Stimulated activated CD4-positive, alpha-beta T cell treated with anti-CD3 and anti-CD28 coated beads, Interleukin-2, amount 100 ng/mL, for 48 hours (primary cell): ENCODE results near the gene TMPRSS6.

Experiments used
- DNase-seq, 2 donors: peaks; one replicate each; pipeline ENCODE4 v3.0.0-alpha.2; 2020

Gene TMPRSS6

DNA sequence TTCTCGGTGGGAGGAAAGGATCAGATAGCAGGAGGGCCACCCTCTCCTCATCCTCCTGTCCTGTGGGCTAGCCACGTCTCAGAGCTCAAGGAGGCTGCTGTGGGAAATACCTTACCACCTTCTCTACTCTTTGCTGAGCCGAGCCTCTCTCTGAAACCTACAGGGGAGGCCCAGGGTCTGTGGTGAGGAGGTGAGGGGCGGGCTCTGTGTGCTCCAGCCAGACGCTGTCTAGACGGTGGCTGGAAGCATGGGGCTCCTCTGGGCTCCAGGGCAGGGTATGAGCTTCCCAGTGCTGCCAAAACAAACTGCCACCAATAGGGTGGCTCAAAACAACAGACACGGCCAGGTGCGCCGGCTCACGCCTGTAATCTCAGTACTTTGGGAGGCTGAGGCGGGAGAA, 5.5 kb upstream of the TMPRSS6 start:
- no peak for DNase-seq

DNA sequence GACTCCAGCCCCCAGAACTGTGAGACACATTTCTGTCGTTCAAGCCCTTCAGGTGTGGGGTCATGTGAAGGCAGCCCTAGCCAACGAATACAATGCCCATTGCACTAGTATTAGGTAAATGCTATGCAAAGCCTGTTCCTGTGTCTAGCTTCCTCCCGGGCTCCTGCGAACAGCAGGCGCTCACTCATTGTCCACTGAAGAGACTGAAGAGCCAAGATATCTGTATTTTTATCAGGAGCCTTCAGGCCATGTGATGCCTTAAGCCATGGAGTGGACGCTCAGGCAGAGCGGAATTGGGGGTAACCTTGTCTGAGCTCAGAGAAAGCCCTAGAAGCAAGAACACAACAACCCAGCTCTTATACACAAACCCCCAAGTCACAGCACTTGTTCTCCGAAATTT, 4.2 kb upstream of the TMPRSS6 start:
- no peak for DNase-seq

DNA sequence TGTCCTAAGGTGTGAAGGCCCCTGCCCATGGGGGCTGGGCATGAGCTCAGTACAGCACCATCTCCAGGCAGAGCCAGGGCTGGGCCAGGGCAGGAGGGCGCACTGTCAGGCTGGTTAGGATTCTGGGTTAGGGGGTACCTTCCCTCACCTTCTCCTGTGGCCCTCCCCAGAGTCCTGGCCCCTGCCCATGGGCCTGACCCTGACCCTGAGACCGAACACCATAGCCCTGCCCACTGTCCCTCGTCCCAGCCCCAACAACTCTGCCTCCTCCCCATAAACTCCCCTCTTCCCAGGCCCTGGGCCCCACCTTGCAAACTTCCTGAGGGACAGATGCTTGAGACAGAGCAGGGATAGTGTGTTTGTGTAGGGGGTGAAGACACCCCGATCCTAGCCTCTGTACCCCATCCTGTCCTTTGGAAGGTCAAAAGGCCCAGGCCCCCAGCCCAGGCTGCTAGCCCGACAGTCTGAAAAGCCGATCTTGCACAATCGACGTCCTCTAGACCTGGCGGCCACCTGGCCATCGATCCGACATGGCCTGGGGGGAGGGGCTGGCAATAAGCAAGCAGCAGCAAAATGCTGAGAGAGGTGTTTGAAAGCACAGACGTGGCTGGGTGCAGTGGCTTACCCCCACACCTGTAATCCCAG, 2.7 kb upstream of the TMPRSS6 start:
- DNase-seq, result no peak

DNA sequence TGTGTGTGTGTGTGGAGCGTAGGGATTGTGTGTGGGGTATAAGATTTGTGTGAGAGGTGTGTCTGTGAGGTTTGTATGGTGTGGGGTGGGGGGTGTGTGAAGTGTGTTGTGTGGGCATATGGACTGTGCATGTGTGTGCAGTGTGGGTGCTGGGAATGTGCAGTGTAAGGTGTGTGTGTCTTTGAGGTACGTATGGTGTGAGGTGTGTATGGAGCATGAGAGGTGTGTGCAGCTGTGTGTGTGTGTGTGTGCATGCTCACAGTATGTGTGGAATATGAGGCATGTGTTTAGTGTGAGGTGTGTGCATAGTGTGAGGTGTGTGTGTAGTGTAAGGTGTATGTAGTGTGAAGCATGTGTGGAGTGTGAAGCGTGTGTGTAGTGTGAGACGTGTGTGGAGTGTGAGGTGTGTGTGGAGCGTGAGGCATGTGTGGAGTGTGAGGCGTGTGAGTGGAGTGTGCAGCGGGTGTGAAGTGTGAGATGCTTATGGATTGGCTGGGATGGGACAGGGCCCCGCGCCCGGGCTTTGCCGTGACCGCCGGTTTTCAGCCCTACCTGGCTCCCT, 1.7 kb upstream of the TMPRSS6 start:
- DNase-seq, result no peak

DNA sequence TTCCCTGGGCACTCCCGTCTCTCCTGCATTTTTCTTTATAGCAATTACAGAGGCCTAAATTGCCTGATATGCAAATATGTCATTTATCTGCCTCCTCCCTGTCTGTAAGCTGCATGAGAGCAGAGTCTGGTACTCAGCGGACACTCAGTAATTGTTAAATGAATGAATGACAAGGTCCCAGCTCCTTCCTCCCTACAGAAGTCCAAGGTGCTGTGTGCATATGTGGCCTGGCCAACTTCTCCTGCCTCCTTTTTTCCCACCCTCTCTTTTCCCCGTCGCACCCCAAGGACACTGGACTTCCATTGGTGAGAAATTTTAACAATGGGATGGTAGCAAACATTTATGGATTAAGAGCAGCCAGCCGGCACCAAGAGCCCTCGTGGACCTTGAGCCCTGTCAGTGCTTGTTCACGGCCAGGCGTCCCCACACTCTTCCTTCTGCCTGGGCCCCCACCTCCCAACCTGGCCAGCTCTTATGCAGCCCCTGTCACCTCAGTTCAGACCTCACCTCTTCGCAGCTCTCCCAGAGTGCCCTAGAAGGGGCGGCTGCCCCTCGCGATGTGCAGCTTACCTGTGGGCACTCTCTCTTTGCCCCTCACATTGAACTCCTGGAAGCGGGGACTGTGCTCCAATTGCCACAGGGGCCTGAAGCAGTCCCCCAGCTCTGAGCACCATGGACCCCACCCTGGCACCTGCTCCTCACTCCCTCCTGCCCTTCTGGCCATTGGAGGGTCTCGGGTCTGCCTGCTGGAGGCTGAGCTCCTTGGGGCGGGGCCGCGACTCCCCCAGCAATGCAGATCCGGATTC, 1.5 kb downstream of the TMPRSS6 start:
- no peak for DNase-seq

DNA sequence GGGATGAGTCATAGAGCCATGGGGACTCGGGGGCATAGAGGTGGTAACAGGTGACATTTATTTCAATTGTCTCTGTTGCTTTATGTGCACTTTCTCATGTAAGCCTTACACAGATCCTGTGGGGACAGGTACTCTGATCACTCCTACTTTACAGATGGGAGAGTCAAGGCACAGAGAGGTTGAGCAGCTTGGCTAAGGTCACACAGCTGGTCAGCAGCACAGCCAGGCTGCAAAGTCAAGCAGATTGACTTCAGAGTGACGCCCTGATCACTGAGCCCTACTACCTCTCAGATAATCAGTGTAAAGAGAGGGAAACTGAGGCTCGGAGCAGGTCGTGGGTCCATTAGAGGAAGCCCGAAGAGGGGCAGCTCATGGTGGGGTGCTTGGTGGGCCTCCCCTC, 3.5 kb downstream of the TMPRSS6 start:
- no peak for DNase-seq

DNA sequence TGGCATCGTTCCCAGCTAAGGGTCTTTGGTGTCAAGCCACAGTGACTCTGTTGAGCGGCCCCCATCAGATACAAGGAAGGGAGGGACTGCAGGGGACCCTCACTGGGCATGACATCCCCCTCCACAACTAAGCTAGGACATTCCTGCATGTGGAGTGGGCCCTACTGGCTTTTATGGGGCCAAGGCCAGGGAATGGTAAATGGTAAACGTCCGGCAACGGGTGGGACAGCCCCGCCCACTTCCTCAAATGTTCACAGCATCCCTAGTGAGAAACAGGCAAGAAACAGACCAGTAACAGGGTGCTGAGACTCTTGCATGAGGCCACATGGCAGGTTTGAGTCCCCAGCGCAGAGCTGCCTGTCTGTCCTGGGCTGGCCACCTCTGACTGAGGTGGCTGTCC, 4.4 kb downstream of the TMPRSS6 start:
- DNase-seq, result no peak

DNA sequence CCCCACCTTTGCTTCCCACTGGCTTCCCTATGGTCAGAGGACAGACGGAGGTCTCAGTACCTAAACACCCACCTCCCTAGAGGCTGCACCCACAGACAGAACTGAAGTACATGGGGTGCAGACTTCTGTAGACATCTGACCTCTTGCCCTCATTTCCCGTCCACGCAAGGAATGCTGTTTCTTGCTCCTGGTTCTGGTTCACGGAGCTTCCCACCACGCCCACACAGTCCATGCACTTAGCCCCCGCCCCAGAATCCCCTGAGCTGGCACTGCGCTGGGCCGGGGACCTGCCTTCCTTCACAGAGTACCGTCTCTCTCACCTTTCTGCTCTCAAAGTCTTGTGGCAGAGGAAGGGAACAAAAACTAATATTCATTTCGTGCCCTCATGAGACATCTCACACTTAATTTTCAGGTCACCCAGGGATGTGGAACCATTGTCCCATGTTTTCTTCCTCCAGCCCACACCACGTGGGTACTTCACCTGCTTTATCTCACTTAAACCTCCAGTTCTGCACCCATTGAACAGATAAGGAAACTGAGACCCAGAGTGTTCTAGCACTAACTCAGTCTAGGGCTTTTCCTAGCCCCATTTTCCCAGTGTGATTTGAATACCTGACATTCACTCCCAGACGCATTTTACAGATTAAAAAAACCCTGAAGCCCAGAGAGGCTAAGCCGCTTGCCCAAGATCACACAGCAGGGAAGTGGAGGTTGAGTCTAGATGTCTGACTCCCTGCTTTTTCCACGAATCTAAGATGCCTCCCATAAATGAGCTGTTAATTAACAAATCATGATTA, 5.7 kb downstream of the TMPRSS6 start:
- no peak for DNase-seq

DNA sequence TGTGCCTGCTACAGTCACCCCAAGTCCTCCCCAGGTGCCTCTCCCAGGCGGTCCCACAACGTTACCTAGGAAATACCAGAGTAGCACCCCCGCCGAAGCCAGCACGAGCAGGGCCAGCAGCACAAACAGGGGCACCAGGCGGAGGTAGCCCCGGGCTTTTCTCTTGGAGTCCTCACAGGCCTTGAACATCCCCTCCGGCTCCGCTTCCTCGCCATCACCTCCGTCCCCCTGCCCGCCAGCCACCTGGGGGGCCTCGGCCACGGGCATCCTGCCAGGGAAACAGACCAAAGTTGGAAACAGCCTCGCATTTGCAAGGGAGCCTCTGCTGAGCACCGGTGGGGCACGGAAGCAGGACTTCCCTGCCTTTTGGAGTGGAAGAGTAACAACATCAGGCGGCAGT, 6.4 kb downstream of the TMPRSS6 start:
- DNase-seq, result no peak

DNA sequence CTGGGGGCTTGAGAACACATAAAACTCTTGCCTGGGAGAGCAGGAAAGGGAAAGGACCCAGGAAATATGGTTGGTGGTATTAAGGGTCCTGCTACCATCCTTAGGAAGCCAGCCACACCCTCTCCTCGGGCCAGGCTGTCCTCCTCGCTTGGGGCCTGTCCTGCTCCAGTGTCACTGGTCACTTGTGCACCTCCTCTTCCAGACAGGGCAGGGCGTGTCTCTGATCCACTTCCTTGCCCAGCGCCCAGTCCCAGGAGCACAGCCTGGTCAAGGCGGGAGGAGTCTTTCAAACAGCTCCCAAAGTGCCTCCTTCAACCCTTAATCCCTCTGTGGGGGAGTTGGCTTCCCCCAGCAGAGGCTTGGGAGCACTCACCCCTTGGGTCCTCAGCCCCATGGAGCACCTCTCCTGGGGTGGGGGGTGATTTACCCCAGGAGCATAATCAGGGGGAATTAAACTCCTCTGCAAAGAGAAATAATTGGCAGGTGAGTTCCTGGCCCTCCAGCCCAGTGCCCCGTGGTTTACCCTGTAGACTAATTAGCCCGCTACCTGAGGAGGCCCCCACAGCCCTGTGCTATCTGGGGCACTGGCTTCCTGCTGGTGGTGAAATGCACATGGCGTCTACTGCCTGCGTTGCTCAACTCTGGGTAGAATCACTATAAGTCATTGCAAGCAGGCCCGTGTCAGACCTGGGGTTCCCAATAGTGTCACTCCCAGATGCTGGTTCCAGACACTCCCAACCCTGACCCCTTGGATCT, 8.0 kb downstream of the TMPRSS6 start:
- no peak for DNase-seq

DNA sequence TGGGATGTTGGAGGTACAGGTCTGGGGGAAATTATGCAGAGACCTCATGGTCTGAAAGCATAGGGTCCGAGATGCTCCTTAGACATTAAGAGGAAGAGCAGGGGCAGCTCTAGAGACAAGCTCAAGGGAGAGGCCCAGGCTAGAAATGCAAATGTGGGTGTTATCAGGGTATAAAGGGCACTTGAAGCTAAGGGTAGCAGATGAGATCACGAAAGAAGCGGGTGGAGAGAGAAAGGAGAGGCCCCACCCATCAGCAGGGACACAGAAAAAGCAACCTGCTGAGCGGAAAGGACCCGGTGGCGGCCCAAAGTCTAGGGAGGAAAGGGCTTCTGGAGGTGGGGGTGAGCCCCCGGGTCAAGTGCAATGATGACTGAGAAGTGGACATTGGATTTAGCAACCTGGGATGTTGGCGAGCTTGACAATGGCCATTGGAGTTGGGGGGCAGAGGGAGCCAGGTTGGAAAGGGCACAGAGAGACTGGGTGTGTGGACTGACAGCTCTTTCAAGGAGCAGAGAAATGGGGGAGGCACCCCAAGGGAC, 8.9 kb downstream of the TMPRSS6 start:
- DNase-seq, result no peak

DNA sequence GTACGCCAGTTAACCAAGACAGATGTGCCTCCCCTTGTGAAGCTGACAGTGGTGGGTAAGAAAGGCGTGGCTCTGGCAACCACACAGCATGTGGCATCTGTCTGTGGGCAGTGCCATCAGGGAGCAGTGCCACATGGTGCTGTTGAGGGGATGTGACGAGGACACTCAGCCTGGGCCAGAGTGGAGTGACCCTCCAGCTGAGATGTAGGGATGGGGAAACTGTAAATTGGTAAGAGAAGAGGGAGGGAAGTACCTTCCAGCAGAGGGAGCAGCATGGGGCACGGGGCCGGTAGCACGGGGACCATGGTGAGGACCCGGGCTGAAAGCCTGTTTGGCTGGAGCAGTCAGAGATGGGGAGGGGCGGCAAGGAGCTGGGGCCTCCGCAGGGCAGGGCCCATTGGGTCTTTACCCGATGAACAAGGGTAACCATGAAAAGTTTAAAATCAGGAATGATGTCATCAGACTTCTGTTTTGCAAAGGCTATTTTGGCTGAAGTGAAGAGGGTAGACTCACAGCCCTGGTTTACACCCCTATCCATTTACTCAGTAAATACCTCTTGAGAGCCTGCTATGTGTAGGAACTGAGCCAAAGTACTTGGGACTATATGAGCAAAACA, 10.4 kb downstream of the TMPRSS6 start:
- no peak for DNase-seq

DNA sequence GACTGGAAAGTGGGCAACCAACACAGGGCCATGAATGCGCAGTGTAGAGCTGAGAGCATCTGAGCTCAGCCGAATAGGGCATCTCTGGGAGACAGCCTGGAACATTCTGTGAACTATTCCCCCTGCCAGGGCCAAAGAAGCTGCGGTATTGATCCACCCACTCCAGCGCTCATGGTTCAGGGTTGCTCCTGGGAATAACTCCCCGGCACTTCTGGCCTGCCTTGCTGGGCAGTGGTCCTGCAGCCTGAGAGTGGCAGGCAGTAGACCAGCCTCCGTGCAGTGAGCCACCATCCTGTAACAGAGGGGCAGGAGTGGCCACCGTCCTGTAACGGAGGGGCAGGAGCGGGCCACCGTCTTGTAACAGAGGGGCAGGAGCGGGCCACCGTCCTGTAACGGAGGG, 12.2 kb downstream of the TMPRSS6 start:
- DNase-seq, result no peak

DNA sequence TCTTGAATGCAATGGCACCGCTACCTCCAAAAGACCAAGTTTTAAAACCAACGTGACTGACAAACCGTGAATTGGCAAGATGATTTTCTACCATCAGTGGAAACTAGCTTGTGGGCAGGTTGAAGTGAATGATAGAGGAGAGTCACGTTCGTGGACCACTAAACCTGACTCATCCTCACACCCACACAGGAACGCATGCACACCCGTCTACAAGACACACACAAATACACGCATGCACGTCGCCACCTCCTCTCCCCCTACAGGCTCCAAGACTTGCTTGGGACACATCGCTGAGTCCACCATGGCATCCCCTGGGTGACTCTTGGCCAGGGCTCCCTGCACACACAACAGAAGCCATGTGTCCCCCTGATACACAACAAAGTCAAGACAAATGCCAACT, 14.4 kb downstream of the TMPRSS6 start:
- DNase-seq, result peak; percentile 63 to 65

DNA sequence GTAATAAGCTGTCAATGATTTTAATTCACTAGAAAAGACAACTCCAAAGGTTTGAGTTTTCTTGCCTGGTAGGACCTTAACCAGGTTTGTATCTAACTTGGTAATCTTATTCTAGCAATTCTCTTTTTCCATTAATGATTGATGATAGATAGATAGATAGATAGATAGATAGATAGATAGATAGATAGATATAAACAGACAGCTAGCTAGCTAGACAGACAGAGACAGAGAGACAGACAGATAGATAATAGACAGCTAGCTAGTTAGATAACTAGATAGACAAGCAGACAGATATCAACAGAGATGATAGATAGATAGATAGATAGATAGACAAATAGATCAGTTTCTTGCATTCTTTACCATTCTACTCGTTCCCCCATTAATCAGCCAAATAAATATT, 15.3 kb downstream of the TMPRSS6 start:
- DNase-seq, result no peak

DNA sequence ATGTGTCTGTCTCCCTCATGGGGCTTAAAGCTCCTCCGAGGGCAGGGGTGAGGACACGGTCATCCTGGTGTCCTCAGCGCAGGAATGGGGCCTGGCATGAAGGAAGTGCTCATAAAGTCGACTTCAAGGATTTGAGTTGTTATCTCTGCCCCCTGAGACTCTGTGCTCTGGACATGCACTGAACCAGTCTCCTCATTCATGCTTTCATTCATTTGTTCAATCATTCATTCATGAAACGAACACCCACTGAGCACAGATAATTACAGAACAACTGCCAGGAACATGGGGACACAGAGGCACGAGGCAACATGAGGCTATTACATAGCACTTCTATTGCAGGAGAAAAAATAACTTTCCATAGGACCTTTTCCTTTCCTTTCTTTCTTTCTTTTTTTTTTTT, 16.5 kb downstream of the TMPRSS6 start:
- no peak for DNase-seq

DNA sequence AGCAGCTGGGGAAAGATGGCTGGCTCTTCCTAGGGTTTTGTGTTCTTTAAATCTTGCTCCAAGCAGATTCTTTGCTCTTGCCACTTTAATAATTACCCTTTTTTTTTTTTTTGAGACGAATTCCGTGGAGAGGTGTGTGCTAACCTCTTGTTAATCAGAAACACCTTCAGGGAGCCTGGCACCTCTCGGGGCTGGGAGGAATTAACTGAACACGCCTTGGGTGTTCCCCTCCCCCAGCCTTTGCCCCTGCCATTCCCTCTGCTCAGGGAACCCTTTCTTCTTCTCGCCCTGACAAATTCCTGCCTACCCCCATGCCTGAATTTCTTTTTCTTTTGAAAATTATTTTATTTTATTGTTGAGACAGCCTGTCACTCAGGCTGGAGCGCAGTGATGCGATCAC, 17.5 kb downstream of the TMPRSS6 start:
- DNase-seq, result no peak

DNA sequence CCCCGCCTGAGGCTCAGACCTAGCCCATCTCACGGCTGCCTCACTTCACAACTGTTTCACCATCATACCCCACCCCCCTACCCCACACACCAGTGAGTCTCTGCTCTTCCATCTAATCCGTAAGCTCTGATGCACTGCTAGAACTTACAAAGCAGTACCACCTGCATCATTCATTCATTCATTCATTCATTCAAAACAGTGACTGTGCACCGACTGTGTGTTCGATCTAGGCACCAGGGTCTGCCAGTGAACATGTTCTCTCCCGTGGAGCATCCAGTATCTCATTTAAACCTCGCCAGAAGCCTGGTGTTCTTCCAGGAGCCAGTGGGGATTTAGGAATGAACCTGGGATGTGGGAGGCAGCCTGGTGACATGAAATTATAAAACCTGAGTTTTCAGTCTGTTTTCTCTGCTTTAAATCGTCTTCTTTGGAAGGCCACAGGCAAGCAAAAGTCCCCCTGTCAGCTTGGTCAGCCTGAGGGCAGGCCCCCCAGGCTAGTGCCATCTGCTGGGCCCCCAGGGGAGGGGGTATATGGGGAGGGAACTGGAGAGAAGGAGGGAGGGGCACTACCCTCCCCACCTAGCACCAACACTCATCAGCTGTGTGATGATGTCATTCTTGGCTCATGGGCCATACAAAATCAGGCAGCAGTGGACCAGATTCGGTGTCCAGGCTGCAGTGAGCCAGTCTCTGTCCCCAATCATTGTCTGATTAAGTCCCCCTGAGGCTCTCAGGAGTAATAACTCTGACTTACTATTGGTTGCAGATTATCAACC, 18.4 kb downstream of the TMPRSS6 start:
- DNase-seq, result no peak

DNA sequence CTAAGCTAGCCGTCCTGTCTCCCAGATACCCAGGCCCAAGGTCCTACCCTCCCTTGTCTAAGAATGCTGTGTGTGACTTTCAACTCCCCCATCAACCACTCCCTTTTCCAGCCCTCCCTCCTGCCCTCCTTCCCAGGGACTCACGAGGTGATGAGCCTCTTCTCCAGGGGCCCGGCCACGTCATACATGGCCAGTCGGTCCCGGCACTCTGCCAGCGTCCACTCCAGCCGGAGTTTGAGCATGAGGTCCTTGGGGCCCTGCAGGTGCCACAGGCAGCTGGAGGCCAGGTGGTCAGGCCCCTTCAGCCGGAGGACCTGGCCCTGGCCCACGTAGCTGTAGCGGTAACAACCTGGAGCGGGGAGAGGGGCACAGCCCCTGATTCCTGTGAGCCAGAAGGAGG, 20.1 kb downstream of the TMPRSS6 start:
- DNase-seq, result no peak

DNA sequence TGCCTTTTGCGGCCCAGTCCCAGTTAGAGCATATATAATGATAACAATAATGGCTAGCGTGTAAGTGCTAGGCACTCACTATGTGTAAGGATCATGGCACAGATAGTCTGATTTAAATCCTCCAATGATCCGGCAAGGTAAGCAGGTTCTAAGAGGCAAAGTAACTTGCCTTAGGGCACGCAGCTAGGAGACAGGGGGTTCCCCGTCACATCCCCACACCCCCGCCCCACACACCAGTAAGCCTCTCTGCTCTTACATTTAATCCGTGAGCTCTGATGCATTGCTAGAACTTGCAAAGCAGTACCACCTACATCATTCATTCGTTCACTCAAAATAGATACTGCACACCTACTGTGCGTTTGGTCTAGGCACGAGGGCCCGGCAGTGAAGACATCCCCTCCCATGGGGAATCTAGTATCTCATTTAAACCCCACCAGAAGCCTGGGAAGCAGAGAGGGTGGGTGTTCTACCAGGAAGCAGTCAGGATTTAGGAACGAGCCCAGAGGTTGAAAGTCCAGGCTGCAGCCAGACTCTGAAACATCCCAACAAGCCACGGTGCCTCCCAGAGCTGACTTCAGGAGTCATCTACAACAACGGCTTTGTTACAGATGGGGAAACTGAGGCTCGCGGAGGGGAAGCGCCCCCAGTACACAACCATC, 20.6 kb downstream of the TMPRSS6 start:
- DNase-seq, result no peak
